ENCODE measurements around the gene POLR1A. TPM values are rescaled to one million over a fixed set of nuclear protein-coding genes. Genes with fewer than 3 reads are reported as not detected.

The POLR1A gene
- polyA plus RNA-seq, 5 donors: 13.9 to 24.8 (median 18.1) TPM

DNA sequence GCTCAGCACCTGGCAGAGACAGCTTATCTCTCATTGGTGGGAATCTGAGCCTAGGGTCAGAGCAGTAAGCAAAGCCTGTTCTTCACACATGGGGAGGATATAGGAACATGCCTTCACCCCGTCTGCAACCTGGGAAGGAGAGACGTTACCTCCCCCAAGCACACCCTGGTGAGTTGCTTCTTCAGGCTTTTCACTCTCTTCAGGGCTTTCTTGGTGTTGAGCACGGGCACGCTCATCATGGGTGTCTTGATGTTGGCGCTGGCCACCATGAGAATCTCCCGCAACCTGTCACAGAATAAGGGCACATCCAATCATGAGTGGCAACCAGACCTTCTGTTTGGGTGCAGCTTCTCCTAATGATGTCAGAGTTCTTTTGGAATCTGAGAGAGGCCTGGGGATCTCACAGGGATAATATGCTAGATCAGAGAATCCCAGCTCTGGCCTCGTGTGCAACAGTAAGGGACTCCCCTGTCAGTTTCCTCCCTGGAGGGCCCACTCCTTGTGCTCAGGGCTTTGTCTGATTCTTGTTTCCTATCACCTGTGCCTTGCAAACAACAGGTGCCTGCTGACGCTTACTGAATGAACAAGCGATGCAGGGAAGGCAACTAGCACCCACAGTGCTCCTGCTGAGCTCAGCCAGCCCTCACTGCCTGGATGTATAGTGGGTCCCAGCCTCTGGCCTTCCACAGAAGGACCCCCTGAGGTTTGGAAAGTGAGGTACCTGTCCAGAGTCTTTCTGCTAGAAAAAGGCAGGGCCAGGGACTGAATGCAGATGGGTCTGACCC lies 66.3 kb downstream of the POLR1A start:
- DNase-seq: no peak

GRCh38 chr2:86038291-86039081 lies 67.2 kb downstream of the POLR1A start:
- no peak for DNase-seq

DNA sequence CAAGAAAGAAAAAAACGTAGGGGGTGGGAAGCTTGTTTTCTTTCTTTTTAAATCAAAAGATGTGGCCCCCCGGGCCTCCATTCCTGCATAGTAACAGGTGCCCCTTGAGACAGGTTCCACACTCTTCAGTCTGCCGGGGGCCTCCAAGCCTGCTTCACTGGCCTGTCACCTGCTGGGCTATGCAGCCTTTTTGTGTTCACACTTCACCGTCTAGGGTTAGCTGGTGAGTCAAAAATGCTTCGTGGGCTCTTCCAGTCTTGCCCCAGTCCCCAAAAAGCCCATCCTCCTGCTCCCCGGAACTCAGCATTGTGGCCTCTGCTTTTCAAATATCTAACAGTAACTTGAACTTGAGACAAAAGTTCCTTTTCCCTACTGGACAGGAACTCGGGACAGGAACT lies 67.9 kb downstream of the POLR1A start:
- no peak for DNase-seq

DNA sequence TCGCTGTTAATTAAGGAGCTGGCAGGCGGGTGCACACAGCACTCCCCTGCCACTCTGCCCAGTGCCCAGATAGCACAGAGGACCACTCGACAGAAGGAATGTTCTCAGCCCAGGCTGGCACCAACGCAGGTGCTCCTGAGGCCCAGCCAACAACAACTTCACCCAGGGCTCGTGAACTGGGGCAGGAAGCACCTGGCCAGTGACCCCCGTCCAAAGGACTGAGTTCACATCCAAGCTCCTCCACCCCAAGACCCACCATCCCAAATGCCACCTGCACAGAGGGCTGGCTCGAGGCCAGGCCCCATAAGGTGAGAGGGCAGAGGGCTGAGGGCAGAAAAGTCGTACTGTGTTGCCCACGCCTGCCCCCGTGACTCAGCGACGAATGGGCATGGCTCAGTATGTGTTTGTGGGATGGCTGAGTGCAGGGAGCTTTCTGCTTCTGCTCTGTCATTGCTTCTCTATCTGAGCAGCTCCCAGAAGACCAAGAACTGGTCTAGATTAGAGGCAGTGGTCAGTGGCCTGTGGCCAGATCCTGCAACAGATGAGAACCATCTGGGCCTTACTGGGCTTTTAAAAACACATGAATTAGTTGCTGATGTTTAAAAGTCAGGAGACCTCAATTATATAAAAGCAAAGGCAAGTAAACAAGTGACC lies 68.4 kb downstream of the POLR1A start:
- peak; percentile 43 to 46 for DNase-seq

DNA sequence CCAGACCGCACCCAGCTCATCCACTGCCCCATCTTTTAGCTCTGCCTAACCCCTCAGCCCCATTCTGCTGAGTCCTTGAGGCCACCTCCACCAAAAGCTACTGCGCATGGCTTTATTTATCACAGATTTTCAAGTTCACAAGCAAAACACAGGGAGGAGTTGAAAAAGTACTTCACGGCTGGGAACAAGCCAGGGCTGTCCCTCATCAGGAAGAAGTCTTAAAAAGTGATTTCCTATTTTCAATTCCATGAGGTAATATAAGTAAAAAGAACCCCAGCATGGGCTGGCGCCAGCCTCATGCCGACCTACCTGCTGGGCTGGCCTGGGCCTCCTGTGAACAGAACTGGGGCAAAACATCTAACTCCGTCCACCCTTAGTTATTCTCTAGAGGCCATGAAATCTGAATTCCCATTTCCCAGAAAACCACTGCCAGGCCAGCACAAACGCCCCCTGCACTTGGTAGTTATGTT lies 69.0 kb downstream of the POLR1A start:
- DNase-seq: peak in 1 of 2 donors; percentile 58

GRCh38 chr2:86035883-86036668 lies 69.6 kb downstream of the POLR1A start:
- peak; percentile 55 to 67 for DNase-seq

DNA sequence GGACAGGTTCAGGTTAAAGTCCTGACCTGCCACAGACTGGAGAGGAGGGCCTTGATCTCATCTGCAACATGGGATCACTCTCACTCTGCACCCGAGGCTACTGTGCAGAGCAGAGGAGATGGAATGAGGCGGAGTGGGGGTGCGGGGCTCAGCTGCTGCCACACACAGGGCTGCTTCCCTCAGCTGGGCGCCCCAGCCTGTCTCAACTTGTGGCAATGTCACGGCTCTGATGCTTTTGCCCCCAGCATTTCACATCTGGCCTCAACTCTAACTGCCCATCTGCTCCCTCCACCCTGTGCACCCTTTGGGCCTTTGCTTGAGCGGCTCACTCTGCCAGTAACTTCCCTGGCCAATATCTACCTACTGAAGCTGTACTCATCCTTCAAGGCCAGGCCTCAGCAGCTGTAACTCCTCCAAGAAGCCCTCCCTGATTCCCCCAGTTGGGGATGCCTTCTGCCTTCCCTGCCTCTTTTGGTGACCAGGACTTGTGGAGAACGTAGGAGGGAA lies 70.3 kb downstream of the POLR1A start:
- DNase-seq: no peak

- DNase-seq: no peak
These were observed 71.7 kb downstream of the POLR1A start for GRCh38 chr2:86033751-86034692.

GRCh38 chr2:86032861-86033595 lies 72.7 kb downstream of the POLR1A start:
- no peak for DNase-seq

DNA sequence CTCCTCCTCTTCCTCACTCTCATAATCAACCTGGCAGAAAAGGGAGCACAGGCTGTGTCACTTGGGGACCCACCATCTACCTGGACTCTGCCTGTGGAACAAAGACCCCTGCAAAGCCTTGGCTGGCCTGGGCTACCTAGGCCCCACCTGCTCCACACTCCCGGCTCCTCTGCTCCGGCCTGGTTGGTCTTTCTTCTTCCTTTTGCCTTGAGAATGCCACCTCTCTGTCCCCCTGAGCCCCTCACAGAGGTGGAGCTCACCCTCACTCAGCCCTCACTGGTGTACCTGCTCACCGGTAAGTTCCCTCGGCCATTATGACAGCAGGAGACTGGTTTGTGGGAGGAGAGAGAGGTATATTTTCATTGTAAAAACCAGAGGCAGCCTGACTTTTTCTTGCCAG lies 74.1 kb downstream of the POLR1A start:
- DNase-seq: no peak

- DNase-seq: no peak
These were observed 74.5 kb downstream of the POLR1A start for GRCh38 chr2:86031151-86031550.

DNA sequence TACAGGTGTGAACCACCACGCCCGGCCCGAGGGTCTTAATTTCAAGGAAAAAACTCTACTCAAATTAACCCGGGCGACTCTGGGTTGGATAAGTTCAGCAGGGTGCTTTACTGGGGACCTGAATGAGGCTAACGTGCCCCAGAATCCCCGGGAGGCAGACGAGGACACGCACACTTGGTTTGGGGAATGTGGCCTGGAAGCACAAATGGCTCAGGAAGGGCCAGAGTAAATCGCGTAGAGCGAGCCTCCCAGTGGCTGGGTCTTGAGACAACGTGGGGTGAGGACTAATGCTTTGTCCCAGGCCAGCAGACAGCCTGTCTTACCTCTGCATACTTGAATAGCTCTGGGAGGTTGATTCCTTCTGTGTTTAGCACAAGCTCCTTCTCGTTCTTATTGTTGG lies 75.8 kb downstream of the POLR1A start:
- no peak for DNase-seq

- no peak for DNase-seq
These were observed 76.8 kb downstream of the POLR1A start for GRCh38 chr2:86028766-86029381.

- DNase-seq: no peak
These were observed 77.5 kb downstream of the POLR1A start for GRCh38 chr2:86027922-86028765.

- no peak for DNase-seq
These were observed 78.3 kb downstream of the POLR1A start for GRCh38 chr2:86027196-86027921.

DNA sequence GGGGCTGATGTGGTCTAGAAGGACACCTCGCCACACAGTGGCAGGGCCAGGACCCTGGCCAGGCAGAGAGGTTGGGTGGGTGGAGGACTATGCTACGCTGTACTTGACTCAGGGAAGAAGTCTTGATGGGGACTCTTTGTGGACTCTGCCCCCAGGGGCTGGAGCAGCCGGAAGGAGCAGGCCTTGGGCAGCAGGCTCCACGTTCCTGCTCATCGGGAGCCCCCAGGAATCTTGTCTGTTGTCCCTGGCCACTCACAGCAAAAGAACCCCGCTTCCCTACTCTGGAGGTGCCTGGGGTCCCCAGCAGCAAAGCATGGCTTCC lies 79.0 kb downstream of the POLR1A start:
- no peak for DNase-seq

GRCh38 chr2:86025976-86026743 lies 79.5 kb downstream of the POLR1A start:
- DNase-seq: no peak

All from right lung (tissue), 5 donors.